ENCODE data around the gene TMEM255B. TPM values are rescaled to one million over a fixed set of nuclear protein-coding genes. Genes with fewer than 3 reads are reported as not detected.

The TMEM255B gene
- total and polyA plus RNA-seq, 2 donors (not counting 3 experiments of a cell fraction or from before 2014, with no cell fraction given): 105 to 121 TPM

DNA sequence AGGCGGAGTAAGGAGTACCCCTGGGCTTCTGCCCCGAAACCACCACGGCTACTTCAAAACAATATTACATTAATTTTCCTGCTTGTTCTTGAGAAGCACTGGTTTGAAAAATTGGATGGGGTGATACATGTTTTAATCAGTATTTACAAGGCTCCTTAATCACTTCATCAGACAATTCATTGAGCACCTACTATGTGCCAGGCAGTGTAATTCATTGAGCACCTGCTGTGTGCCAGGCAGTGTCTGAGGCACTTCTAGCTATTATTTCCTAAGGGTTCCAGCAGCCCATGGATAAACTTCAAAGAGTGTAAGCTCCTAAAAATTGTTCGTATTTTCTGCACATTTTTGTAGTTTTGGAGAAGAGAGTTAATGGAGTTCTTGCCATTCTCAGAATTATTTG lies 106.4 kb downstream of the TMEM255B start:
- TF ChIP-seq MYC (IDR thresholded peaks at IDR 0.05; ENCODE audit: low read depth, low read length) (no peak), FOS (IDR thresholded peaks at IDR 0.05; ENCODE audit: borderline replicate concordance, insufficient read depth, low read length) (no peak), EZH2 (IDR thresholded peaks at IDR 0.05; ENCODE audit: borderline replicate concordance, low read depth, low read length, severe bottlenecking) (no peak), POLR2A (IDR thresholded peaks at IDR 0.05; ENCODE audit: low read depth, low read length) (no peak), CTCF (IDR thresholded peaks at IDR 0.05; ENCODE audit: extremely low read depth in 1 of 2, insufficient read depth in 1 of 2, low read depth in 1 of 2, low read length in 2 of 2) (no peak), GATA2 (IDR thresholded peaks at IDR 0.05; ENCODE audit: insufficient read depth, insufficient read length, low read depth, low read length) (no peak), JUN (IDR thresholded peaks at IDR 0.05; ENCODE audit: borderline replicate concordance, insufficient read depth, insufficient read length, low read depth) (no peak), POLR2AphosphoS5 (IDR thresholded peaks at IDR 0.05; ENCODE audit: insufficient read depth, low read depth, low read length) (no peak), MAX (IDR thresholded peaks at IDR 0.05; ENCODE audit: insufficient read depth, insufficient read length) (no peak)
- no peak overlapping the region for H3K27ac ChIP-seq (ENCODE audit: insufficient read depth, low read depth, low read length)
- FAIRE-seq (peak; percentile 62), DNase-seq (ENCODE audit: low read depth, low spot score) (no peak)
- H3K9ac ChIP-seq (replicated peaks; ENCODE audit: extremely low read depth, insufficient read depth, low read length): no peak overlapping the region
- ChIA-PET CTCF (interaction anchor here (0.9 kb wide), 1 partner anchor 36 kb away, joined by 3 read pairs; no protein-coding TSS in a partner anchor), POLR2A (no interaction called here)
- H3K79me2 ChIP-seq (ENCODE audit: control insufficient read depth, insufficient read depth, low read length): no peaks in the 10 kb centered on the region
- no peaks in the 10 kb centered on the region for H4K20me1 ChIP-seq (replicated peaks; ENCODE audit: control insufficient read depth, extremely low read depth, insufficient read depth, low read length)
- H2AFZ ChIP-seq (ENCODE audit: low read depth, low read length): no peak overlapping the region
- no peaks in the 10 kb centered on the region for H3K9me1 ChIP-seq (replicated peaks; ENCODE audit: control insufficient read depth, extremely low read depth, insufficient read depth, low read length)
- no peaks in the 10 kb centered on the region for H3K9me3 ChIP-seq (replicated peaks; ENCODE audit: control insufficient read depth, insufficient read depth, low read length)
- peaks cover 19 to 36% of the 10 kb centered on the region in 2 experiments for H3K27me3 ChIP-seq (ENCODE audit: control insufficient read depth in 2 of 2, insufficient read depth in 2 of 2, low read length in 2 of 2)
- intact Hi-C loops (cut with micrococcal nuclease) (no loop called here), dilution Hi-C loops (cut with MboI; ENCODE audit: extremely low pct_ligation_motif_present, low sequenced_read_pairs) (no loop called here)
- no peak overlapping the region for H3K4me3 ChIP-seq (replicated peaks in 1 of 3; ENCODE audit: insufficient read depth in 1 of 3, low read depth in 1 of 3, low read length in 3 of 3)
- H3K4me1 ChIP-seq (ENCODE audit: control insufficient read depth, extremely low read depth, insufficient read depth, low read length): peaks cover 11% of the 10 kb centered on the region
- no peaks in the 10 kb centered on the region for H3K36me3 ChIP-seq (ENCODE audit: control insufficient read depth in 2 of 2, extremely low read depth in 1 of 2, insufficient read depth in 2 of 2, low read length in 2 of 2)
- no TSS peak for BruUV-seq (replicated peaks)
- no peak overlapping the region for H3K4me2 ChIP-seq (ENCODE audit: insufficient read depth, low read length)

Other genes with a start within 250 kb of the TMEM255B start
- 131 and 137 TPM in 2 replicates for gene TFDP1, start 174.5 kb upstream of the TMEM255B start, total RNA-seq
- 48.9 and 64.3 TPM in 2 replicates for gene TFDP1, start 174.5 kb upstream of the TMEM255B start, polyA plus RNA-seq
- not detected in 2 replicates for gene ATP4B, start 101.0 kb upstream of the TMEM255B start, total RNA-seq
- gene ATP4B, start 101.0 kb upstream of the TMEM255B start, polyA plus RNA-seq: 0.05 and 0.06 TPM in 2 replicates
- not detected in 2 replicates for gene GRK1, start 92.0 kb upstream of the TMEM255B start, total RNA-seq
- gene GRK1, start 92.0 kb upstream of the TMEM255B start, polyA plus RNA-seq: not detected in 2 replicates
- 69.2 and 84.4 TPM in 2 replicates for gene GAS6, start 104.8 kb downstream of the TMEM255B start, total RNA-seq
- 109 and 123 TPM in 2 replicates for gene GAS6, start 104.8 kb downstream of the TMEM255B start, polyA plus RNA-seq
- gene C13orf46, start 214.8 kb downstream of the TMEM255B start, total RNA-seq: 1.7 and 1.9 TPM in 2 replicates
- 1.2 and 1.3 TPM in 2 replicates for gene C13orf46, start 214.8 kb downstream of the TMEM255B start, polyA plus RNA-seq